ENCODE measurements around the gene MYMK.

GRCh38 chr9:133554729-133555128, 30.0 kb upstream of the MYMK start:
- no peak for TF ChIP-seq CTCF (IDR thresholded peaks at IDR 0.05)
- no peak for TF ChIP-seq POLR2A (IDR thresholded peaks at IDR 0.05)
- TF ChIP-seq EP300 (IDR thresholded peaks at IDR 0.05), result no peak
- TF ChIP-seq POLR2AphosphoS5 (IDR thresholded peaks at IDR 0.05), result no peak

Data from sigmoid colon (tissue), 4 donors.